HEK293T (cell line): Measurements from ENCODE around the gene KLK8.

Experiments used
- CTCF ChIA-PET: fragments of 350-600 bp; formaldehyde crosslinking; extraction: SDS; loops from one replicate; lab custom pipeline; 2021; ENCODE audit warnings: antibody characterized with exemption, inconsistent platforms; lab: Yijun Ruan, JAX
- POLR2A ChIA-PET: fragments of 350-600 bp; formaldehyde crosslinking; extraction: SDS; loops from one replicate; lab custom pipeline; 2020; ENCODE audit warnings: antibody characterized with exemption, inconsistent platforms; lab: Yijun Ruan, JAX
- DNase-seq: peaks from one replicate; pipeline ENCODE4 v3.0.0; 2012; ENCODE audit warnings: mixed read lengths; ENCODE audit errors: extremely low spot score
- ARNT ChIP-seq: fragments of 450-650 bp; IDR thresholded peaks from 2 replicates; pipeline ENCODE4 v1.6.1; 2017; ENCODE audit warnings: mild to moderate bottlenecking
- BHLHE40 ChIP-seq: fragments of 450-650 bp; IDR thresholded peaks from 2 replicates; pipeline ENCODE4 v1.6.1; 2016; ENCODE audit warnings: mild to moderate bottlenecking, moderate library complexity, borderline replicate concordance
- CTBP1 ChIP-seq: fragments of 450-650 bp; IDR thresholded peaks from 2 replicates; pipeline ENCODE4 v1.6.1; 2016; ENCODE audit warnings: borderline replicate concordance
- ELF4 ChIP-seq: fragments of 450-650 bp; IDR thresholded peaks from 2 replicates; pipeline ENCODE4 v1.6.1; 2017; ENCODE audit warnings: antibody characterized with exemption
- FOXA1 ChIP-seq: fragments of 450-650 bp; IDR thresholded peaks from 2 replicates; pipeline ENCODE4 v1.6.1; 2016; ENCODE audit warnings: mild to moderate bottlenecking
- FOXK2 ChIP-seq: fragments of 450-650 bp; IDR thresholded peaks from 2 replicates; pipeline ENCODE4 v1.6.1; 2016; ENCODE audit warnings: mild to moderate bottlenecking
- FOXM1 ChIP-seq: fragments of 450-650 bp; IDR thresholded peaks from 2 replicates; pipeline ENCODE4 v1.6.1; 2017; ENCODE audit warnings: mild to moderate bottlenecking, borderline replicate concordance
- HDGF ChIP-seq: fragments of 450-650 bp; IDR thresholded peaks from 2 replicates; pipeline ENCODE4 v1.6.1; 2017; ENCODE audit warnings: antibody characterized with exemption, borderline replicate concordance
- L3MBTL2 ChIP-seq: fragments of 450-650 bp; conservative IDR thresholded peaks from 2 replicates; pipeline ENCODE4 v1.6.1; 2016; ENCODE audit warnings: mild to moderate bottlenecking
- LEF1 ChIP-seq: fragments of 450-650 bp; IDR thresholded peaks from 2 replicates; pipeline ENCODE4 v1.6.1; 2017; ENCODE audit warnings: mild to moderate bottlenecking, borderline replicate concordance
- NFRKB ChIP-seq: fragments of 450-650 bp; IDR thresholded peaks from 2 replicates; pipeline ENCODE4 v1.6.1; 2016; ENCODE audit warnings: mild to moderate bottlenecking, moderate library complexity
- SP1 ChIP-seq: fragments of 450-650 bp; IDR thresholded peaks from 2 replicates; pipeline ENCODE4 v1.6.1; 2017
- SUZ12 ChIP-seq: fragments of 450-650 bp; IDR thresholded peaks from 2 replicates; pipeline ENCODE4 v1.6.1; 2016; ENCODE audit warnings: mild to moderate bottlenecking
- TARDBP ChIP-seq: fragments of 450-650 bp; IDR thresholded peaks from 2 replicates; pipeline ENCODE4 v1.6.1; 2016
- ZNF384 ChIP-seq: fragments of 450-650 bp; IDR thresholded peaks from 2 replicates; pipeline ENCODE4 v1.6.1; 2016
- TF ChIP-seq, protein P1 (sequence below): fragments of 450-650 bp; IDR thresholded peaks from 2 replicates; pipeline ENCODE4 v1.6.1; 2016

Gene KLK8

DNA sequence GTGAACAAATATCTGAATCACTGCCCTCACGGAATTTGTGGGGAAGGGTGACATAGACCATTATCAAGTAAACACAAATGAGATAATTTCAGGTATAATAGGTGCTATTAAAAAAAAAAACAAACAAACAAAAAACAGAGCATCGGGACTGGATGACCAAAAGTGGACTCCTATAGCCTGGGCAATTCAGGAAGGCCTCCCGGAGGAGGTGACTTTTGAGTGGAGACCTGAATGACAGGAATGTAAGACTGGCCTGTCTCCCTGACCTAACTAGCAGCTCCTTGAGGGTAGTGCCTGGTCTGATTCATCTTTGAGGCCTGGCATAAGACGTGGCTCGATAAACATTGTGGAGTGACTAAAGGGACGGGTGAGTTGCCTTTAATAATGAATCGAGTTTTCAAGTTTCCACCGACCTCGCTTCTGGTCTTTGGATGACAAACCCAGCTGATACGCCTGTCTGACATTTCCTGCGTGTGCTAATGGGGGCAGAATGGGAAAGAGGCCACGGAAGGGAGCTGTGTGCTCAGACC is 11.3 kb upstream of the KLK8 start:
- ChIA-PET CTCF (no interaction called here), POLR2A (no interaction called here)
- no peak for TF ChIP-seq FOXM1
- TF ChIP-seq ELF4: no peak
- TF ChIP-seq, protein P1, sequence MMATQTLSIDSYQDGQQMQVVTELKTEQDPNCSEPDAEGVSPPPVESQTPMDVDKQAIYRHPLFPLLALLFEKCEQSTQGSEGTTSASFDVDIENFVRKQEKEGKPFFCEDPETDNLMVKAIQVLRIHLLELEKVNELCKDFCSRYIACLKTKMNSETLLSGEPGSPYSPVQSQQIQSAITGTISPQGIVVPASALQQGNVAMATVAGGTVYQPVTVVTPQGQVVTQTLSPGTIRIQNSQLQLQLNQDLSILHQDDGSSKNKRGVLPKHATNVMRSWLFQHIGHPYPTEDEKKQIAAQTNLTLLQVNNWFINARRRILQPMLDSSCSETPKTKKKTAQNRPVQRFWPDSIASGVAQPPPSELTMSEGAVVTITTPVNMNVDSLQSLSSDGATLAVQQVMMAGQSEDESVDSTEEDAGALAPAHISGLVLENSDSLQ: no peak
- no peak for TF ChIP-seq TARDBP
- TF ChIP-seq BHLHE40: no peak
- no peak for DNase-seq

DNA sequence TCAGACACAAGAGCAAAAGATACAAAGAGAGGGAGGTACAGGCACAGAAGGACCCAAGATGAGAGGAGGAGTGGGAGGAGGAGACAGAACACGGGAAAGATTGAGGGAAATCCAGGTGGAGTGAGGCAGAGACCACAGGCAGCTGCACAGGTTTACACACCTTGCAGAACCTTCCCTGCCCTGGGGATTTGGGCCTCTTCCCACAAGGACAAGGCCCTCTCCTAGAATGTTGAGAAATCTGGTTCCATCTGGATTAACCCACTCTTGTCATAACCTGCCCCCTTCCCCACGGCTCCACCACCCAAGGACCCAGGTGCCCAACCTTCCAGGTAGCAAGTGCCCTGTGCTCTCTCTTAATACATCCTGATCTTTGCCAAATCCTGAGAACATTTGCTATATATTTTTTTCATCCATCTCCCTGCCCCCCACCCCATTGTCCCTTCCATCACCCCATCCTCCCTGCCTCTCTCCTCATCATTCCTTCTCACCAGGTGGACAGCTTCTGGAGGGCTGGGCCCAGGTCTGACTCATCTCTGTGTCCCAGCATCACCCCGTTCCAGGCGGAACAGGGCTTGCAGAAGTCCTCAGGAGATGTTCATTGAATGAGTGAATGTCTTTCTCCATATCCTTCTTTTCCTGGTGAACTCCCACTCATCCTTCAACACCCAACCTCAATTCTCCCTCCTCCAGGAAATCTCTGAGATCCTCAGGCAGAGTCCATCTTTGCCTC is 8.8 kb upstream of the KLK8 start:
- ChIA-PET POLR2A (no interaction called here), CTCF (no interaction called here)
- TF ChIP-seq LEF1 (no peak), ELF4 (no peak), SP1 (no peak), FOXM1 (no peak), FOXK2 (no peak), FOXA1 (no peak), L3MBTL2 (no peak), HDGF (no peak), TARDBP (no peak), CTBP1 (no peak), ARNT (no peak), ZNF384 (no peak), BHLHE40 (no peak), SUZ12 (no peak), NFRKB (no peak)
- TF ChIP-seq, protein P1: no peak
- no peak for DNase-seq

DNA sequence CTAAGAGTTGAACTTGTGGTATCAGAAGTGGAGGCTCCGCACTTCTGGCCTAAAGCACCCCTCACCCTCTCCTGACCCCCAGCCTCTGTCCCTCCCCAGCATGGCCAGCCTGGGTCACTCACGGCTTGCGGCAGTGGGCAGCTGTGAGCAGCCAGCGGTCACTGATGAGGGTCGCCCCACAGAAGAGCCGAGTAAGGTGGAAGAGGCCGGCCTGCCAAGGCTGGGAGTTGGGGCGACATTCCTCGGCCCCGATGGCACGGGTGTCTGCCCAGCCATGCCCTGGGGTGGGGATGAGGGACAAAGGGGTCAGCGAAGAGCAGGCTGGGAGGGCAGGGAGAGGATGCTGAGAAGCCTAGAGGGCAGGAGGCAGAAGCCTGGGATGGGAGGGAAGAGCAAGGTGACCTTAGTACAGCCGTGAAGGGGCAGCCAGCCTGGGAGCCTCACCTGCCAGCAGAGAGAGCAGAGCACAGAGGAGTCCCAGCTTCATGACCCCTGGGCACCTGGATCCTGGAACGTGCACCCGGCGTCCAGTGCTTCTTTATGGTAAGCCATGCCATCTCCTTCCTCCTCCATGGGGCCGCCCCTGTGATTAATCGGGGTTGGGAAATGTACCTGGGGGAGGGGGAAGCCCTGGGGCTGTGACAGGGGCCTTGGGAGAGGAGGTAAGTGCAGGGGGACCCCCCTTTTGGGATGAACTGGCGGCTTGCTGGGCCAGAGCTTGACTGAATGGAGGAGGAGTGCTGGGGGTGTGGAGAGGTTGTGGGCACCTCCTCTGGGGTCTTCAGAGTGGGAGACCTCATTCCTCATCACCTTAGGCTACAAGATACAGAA is 7.9 kb upstream of the KLK8 start:
- ChIA-PET CTCF (interaction anchor here (0.6 kb wide), 1 partner anchor 8 kb away, joined by 3 read pairs; the partner anchor contains the start of gene KLK8), POLR2A (no interaction called here)
- no peak for DNase-seq
- no peak for TF ChIP-seq L3MBTL2
- TF ChIP-seq TARDBP: no peak
- TF ChIP-seq NFRKB: no peak
- no peak for TF ChIP-seq CTBP1
- no peak for TF ChIP-seq ZNF384
- no peak for TF ChIP-seq FOXM1
- no peak for TF ChIP-seq FOXA1

DNA sequence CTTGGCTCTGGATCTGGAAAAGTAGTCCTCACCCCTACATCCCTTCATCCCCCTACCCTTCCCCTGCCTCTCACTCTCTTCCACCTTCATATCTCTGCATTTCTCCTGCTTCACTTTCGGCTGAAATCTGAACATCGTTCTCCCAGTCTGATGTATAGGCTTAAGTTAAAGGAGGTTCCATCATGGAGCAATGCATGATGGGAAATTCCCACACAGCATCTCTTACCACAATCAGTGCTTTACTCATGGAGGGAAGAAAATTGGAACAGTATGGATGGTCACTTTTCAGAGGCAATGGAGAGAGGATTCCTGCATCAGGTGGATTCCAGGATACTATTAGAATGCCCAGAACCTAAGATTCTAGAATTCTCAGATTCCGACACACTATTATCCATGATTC is 6.1 kb upstream of the KLK8 start:
- no peak for DNase-seq
- TF ChIP-seq ZNF384: no peak
- TF ChIP-seq ELF4: no peak
- ChIA-PET CTCF (no interaction called here), POLR2A (no interaction called here)

DNA sequence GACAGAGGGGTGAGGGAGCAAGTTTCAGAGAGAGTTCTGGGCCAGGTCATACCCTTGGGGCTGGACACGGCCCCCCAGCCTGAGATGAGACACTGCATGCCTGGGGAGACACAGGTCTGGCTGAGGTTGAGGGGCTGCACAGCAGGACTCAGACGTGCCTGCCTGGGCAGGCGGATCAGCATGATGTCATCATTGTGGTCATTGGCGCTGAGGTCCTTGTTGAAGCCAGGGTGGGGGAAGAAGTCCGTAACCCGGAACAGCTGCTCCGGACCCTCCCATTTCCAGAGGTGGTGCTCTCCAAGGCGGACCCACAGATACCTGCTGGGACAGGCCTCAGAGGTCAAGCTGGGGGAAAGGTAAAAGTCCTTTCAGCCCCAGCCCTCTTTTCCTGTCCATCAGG is 5.0 kb upstream of the KLK8 start:
- ChIA-PET POLR2A (no interaction called here), CTCF (interaction anchor here (1.3 kb wide), 1 partner anchor 10 kb away, joined by 3 read pairs; no protein-coding TSS in a partner anchor)
- TF ChIP-seq, protein P1: no peak
- TF ChIP-seq TARDBP: no peak
- no peak for TF ChIP-seq ZNF384
- TF ChIP-seq BHLHE40: no peak
- no peak for TF ChIP-seq FOXA1
- no peak for TF ChIP-seq FOXM1
- no peak for TF ChIP-seq CTBP1
- TF ChIP-seq FOXK2: no peak
- TF ChIP-seq HDGF: no peak
- no peak for TF ChIP-seq NFRKB
- no peak for TF ChIP-seq SP1
- no peak for TF ChIP-seq L3MBTL2
- no peak for TF ChIP-seq LEF1
- no peak for DNase-seq

DNA sequence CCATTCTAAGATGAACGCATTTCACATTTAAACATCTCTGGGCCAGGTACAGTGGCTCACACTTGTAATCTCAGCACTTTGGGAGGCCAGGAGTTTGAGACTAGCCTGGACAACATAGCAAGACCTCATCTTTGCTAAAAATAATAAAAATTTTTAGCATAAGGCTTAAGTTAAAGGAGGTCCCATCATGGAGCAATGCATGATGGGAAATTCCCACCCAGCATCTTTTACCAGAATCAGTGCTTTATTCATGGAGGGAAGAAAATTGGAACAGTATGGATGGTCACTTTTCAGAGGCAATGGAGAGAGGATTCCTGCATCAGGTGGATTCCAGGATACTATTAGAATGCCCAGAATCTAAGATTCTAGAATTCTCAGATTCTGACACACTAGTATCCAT is 3.8 kb upstream of the KLK8 start:
- ChIA-PET POLR2A (no interaction called here), CTCF (interaction anchor here (0.6 kb wide), 1 partner anchor 107 kb away, joined by 3 read pairs; no protein-coding TSS in a partner anchor)
- no peak for TF ChIP-seq NFRKB
- no peak for TF ChIP-seq LEF1
- no peak for TF ChIP-seq BHLHE40
- TF ChIP-seq ELF4: no peak
- no peak for DNase-seq
